HL-60 (cell line): ENCODE results near the gene HSD17B13.

Experiments used
- DNase-seq, 2 experiments: peaks; one replicate each; pipeline ENCODE4 v3.0.0-alpha.2; 2010 to 2020; ENCODE audit warnings: low read depth in 1 of 2, low spot score in 1 of 2
- H3K27ac ChIP-seq: fragments of 250-450 bp; sonication (Bioruptor Pico); replicated peaks from 2 replicates; pipeline ENCODE4 v1.5.1; 2020; ENCODE audit warnings: mild to moderate bottlenecking, moderate library complexity
- H3K27me3 ChIP-seq: fragments of 250-450 bp; sonication (Bioruptor Pico); 2 replicates; pipeline ENCODE4 v1.5.1; 2021; ENCODE audit warnings: mild to moderate bottlenecking, moderate library complexity; ENCODE audit not compliant: insufficient read depth, poor library complexity, severe bottlenecking
- H3K4me3 ChIP-seq: replicated peaks from 2 replicates; pipeline ENCODE4 v1.5.1; 2011; ENCODE audit warnings: mild to moderate bottlenecking, control low read depth, low read length; ENCODE audit not compliant: insufficient read depth
- GABPA ChIP-seq: IDR thresholded peaks from 2 replicates; pipeline ENCODE4 v1.6.1; 2012; ENCODE audit warnings: low read depth
- POLR2AphosphoS5 ChIP-seq: IDR thresholded peaks from 2 replicates; pipeline ENCODE4 v1.6.1; 2012; ENCODE audit warnings: low read depth
- REST ChIP-seq: IDR thresholded peaks from 2 replicates; pipeline ENCODE4 v1.6.1; 2012; ENCODE audit warnings: low read depth; ENCODE audit not compliant: insufficient replicate concordance
- SPI1 ChIP-seq: IDR thresholded peaks from 2 replicates; pipeline ENCODE4 v1.6.1; 2012; ENCODE audit warnings: low read depth, mild to moderate bottlenecking, borderline replicate concordance
- TF ChIP-seq, protein P1 (sequence below): IDR thresholded peaks from one replicate; pipeline ENCODE4 v1.5.1; 2011; ENCODE audit warnings: low read length, control low read depth, inconsistent platforms; ENCODE audit not compliant: insufficient read depth

HSD17B13 gene

GRCh38 chr4:87306056-87306455 is 16.6 kb downstream of the HSD17B13 start:
- no peak overlapping the region for H3K27ac ChIP-seq

GRCh38 chr4:87305562-87305961 is 17.1 kb downstream of the HSD17B13 start:
- no peaks in the 10 kb centered on the region for H3K27me3 ChIP-seq
- H3K4me3 ChIP-seq, result no peak overlapping the region
- no peak overlapping the region for H3K27ac ChIP-seq
- no peak for DNase-seq
- TF ChIP-seq, protein P1, sequence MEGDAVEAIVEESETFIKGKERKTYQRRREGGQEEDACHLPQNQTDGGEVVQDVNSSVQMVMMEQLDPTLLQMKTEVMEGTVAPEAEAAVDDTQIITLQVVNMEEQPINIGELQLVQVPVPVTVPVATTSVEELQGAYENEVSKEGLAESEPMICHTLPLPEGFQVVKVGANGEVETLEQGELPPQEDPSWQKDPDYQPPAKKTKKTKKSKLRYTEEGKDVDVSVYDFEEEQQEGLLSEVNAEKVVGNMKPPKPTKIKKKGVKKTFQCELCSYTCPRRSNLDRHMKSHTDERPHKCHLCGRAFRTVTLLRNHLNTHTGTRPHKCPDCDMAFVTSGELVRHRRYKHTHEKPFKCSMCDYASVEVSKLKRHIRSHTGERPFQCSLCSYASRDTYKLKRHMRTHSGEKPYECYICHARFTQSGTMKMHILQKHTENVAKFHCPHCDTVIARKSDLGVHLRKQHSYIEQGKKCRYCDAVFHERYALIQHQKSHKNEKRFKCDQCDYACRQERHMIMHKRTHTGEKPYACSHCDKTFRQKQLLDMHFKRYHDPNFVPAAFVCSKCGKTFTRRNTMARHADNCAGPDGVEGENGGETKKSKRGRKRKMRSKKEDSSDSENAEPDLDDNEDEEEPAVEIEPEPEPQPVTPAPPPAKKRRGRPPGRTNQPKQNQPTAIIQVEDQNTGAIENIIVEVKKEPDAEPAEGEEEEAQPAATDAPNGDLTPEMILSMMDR, result no peak
- TF ChIP-seq POLR2AphosphoS5, result no peak
- no peak for TF ChIP-seq GABPA
- TF ChIP-seq SPI1, result no peak
- no peak for TF ChIP-seq REST

More at GRCh38 chr4:87306056-87306455, 16.6 kb downstream of the HSD17B13 start:
- Histone ChIP-seq H3K4me3 (no peak overlapping the region), H3K27me3 (no peaks in the 10 kb centered on the region)
- DNase-seq, result no peak
- TF ChIP-seq POLR2AphosphoS5 (no peak), SPI1 (no peak), GABPA (no peak), REST (no peak)
- TF ChIP-seq, protein P1, result no peak

- TF ChIP-seq REST (no peak), POLR2AphosphoS5 (no peak), GABPA (no peak), SPI1 (no peak)
- TF ChIP-seq, protein P1, result no peak
- DNase-seq, result no peak
- Histone ChIP-seq H3K27me3 (no peaks in the 10 kb centered on the region), H3K27ac (no peak overlapping the region), H3K4me3 (no peak overlapping the region)
Observed at GRCh38 chr4:87304745-87305432, 17.8 kb downstream of the HSD17B13 start.
